Activated B cell treated with CpG ODN at 0.5 μM for 24 hours (primary cell): ENCODE results near the gene ABCG1. TPM values are rescaled to one million over a fixed set of nuclear protein-coding genes. Genes with fewer than 3 reads are reported as not detected.

Experiments used
- ATAC-seq: fragments of 200-7000 bp; cut with Tn5 transposase; one replicate; pipeline ENCODE4 v1.10.0; 2021; ENCODE audit warnings: low read depth, mild to moderate bottlenecking, moderate library complexity
- CTCF ChIA-PET: fragments of 350-600 bp; sonication (Branson Sonifier 250); formaldehyde crosslinking; loops from one replicate; lab custom pipeline; 2021; ENCODE audit warnings: antibody characterized with exemption; lab: Charles Lee
- POLR2A ChIA-PET: fragments of 350-600 bp; sonication (Branson Sonifier 250); formaldehyde crosslinking; loops from one replicate; lab custom pipeline; 2021; ENCODE audit warnings: antibody characterized with exemption; lab: Charles Lee
- DNase-seq: peaks from one replicate; pipeline ENCODE4 v3.0.0; 2022
- H3K27ac Mint-ChIP-seq: one replicate; pipeline ENCODE4 v1.8.0; 2020; ENCODE audit warnings: mixed read lengths
- H3K27me3 Mint-ChIP-seq: one replicate; pipeline ENCODE4 v1.8.0; 2021; ENCODE audit warnings: mixed read lengths
- H3K36me3 Mint-ChIP-seq: one replicate; pipeline ENCODE4 v1.8.0; 2021; ENCODE audit warnings: low read depth, mixed read lengths
- H3K4me1 Mint-ChIP-seq: one replicate; pipeline ENCODE4 v1.8.0; 2021; ENCODE audit warnings: mixed read lengths
- H3K4me3 Mint-ChIP-seq: one replicate; pipeline ENCODE4 v1.8.0; 2020; ENCODE audit warnings: mild to moderate bottlenecking, mixed read lengths
- H3K9me3 Mint-ChIP-seq: one replicate; pipeline ENCODE4 v1.8.0; 2020; ENCODE audit warnings: mixed read lengths
- CTCF ChIP-seq: fragments of 200-600 bp; IDR thresholded peaks from one replicate; pipeline ENCODE4 v1.8.0; 2022; ENCODE audit warnings: antibody characterized with exemption, mild to moderate bottlenecking
- intact Hi-C: fragments of 100-400 bp; cut with micrococcal nuclease; formaldehyde crosslinking; loops from one replicate; pipeline ENCODE4 v1.15.1; 2024
- total RNA-seq: library from RNA; stranded (reverse); gene quantifications from 2 replicates; pipeline ENCODE4 v1.2.3, GENCODE V29; 2022

Gene ABCG1
- total RNA-seq, 1 donor from 2014 or later, result 3.4 TPM

DNA sequence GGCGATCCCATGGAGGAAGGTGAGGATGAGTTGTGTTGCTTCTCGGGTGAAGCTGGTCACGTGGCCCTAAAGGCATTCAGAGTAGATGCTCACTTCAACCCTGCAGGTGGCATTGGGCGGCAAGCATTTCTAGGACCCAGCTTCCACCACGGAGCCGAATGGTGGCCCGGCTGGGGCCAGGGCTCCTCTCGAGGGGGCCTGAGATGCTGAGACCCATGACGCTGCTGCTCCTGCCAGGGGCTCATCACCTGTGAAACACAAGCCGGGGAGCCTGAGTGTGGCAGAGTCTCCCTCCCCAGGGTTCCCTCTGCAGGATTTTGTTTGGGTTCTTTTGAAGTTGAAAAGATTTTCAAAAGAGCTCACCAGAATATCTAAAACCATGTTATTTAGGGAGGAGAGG, 41.2 kb downstream of the ABCG1 start:
- H3K36me3 Mint-ChIP-seq, result peaks cover 19% of the 10 kb centered on the region
- no peak overlapping the region for H3K4me3 Mint-ChIP-seq
- no peak overlapping the region for H3K27ac Mint-ChIP-seq
- TF ChIP-seq CTCF, result no peak
- no peak for ATAC-seq
- peaks cover 26% of the 10 kb centered on the region for H3K4me1 Mint-ChIP-seq
- POLR2A ChIA-PET, result interaction anchor here (0.8 kb wide), 1 partner anchor 9 kb away, joined by 3 read pairs; no protein-coding TSS in a partner anchor
- no peak for DNase-seq
- H3K9me3 Mint-ChIP-seq, result no peaks in the 10 kb centered on the region
- no peaks in the 10 kb centered on the region for H3K27me3 Mint-ChIP-seq
- intact Hi-C loops, result no loop called here
- CTCF ChIA-PET, result interaction anchor here (0.9 to 5.2 kb wide), 5 partner anchors 95 to 118 kb away, joined by 3 to 103 read pairs (median 13); no protein-coding TSS in a partner anchor

GRCh38 chr21:42261829-42262200, 42.9 kb downstream of the ABCG1 start:
- DNase-seq (no peak), ATAC-seq (no peak)
- no peaks in the 10 kb centered on the region for H3K9me3 Mint-ChIP-seq
- no peak overlapping the region for H3K4me3 Mint-ChIP-seq
- peaks cover 26% of the 10 kb centered on the region for H3K36me3 Mint-ChIP-seq
- H3K27ac Mint-ChIP-seq, result no peak overlapping the region
- intact Hi-C loops, result no loop called here
- no peak for TF ChIP-seq CTCF
- CTCF ChIA-PET, result interaction anchor here (1.0 to 5.2 kb wide), 2 partner anchors 98 to 116 kb away, joined by 3 to 103 read pairs; no protein-coding TSS in a partner anchor
- POLR2A ChIA-PET, result no interaction called here
- no peaks in the 10 kb centered on the region for H3K27me3 Mint-ChIP-seq
- H3K4me1 Mint-ChIP-seq, result peaks cover 22% of the 10 kb centered on the region

DNA sequence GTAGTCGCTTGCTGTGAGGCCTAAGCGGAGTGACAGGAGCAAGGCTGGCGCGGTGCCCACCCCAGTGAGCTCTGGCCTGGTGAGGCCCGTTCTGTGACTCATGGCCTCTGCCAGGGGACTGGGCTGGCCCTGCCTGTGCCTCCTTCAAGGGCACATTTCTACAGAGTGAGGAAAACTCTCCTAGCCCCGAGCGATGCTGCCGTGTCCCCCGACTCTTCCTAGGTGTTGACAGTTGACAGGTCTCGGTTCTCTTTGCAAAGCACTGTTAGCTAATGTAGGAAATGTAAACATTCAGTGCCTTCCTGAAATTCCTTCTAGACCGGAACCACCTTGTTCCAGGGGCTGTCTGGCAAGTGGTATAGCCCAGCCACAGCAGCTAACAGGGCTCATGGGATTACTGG, 43.9 kb downstream of the ABCG1 start:
- DNase-seq (no peak), ATAC-seq (no peak)
- no peaks in the 10 kb centered on the region for H3K27me3 Mint-ChIP-seq
- H3K27ac Mint-ChIP-seq, result no peak overlapping the region
- peaks cover 25% of the 10 kb centered on the region for H3K36me3 Mint-ChIP-seq
- POLR2A ChIA-PET, result no interaction called here
- intact Hi-C loops, result no loop called here
- CTCF ChIA-PET, result interaction anchor here (0.9 to 5.2 kb wide), 2 partner anchors 9 to 117 kb away, joined by 3 to 103 read pairs; no protein-coding TSS in a partner anchor
- peaks cover 27% of the 10 kb centered on the region for H3K4me1 Mint-ChIP-seq
- no peaks in the 10 kb centered on the region for H3K9me3 Mint-ChIP-seq
- no peak overlapping the region for H3K4me3 Mint-ChIP-seq
- TF ChIP-seq CTCF, result no peak

GRCh38 chr21:42263591-42264131, 44.7 kb downstream of the ABCG1 start:
- ATAC-seq, result no peak
- intact Hi-C loops, result no loop called here
- H3K4me3 Mint-ChIP-seq, result no peak overlapping the region
- H3K4me1 Mint-ChIP-seq, result peaks cover 29% of the 10 kb centered on the region
- ChIA-PET CTCF (no interaction called here), POLR2A (no interaction called here)
- no peaks in the 10 kb centered on the region for H3K9me3 Mint-ChIP-seq
- H3K27ac Mint-ChIP-seq, result no peak overlapping the region
- H3K36me3 Mint-ChIP-seq, result peaks cover 22% of the 10 kb centered on the region
- DNase-seq, result no peak
- TF ChIP-seq CTCF, result no peak
- H3K27me3 Mint-ChIP-seq, result no peaks in the 10 kb centered on the region

DNA sequence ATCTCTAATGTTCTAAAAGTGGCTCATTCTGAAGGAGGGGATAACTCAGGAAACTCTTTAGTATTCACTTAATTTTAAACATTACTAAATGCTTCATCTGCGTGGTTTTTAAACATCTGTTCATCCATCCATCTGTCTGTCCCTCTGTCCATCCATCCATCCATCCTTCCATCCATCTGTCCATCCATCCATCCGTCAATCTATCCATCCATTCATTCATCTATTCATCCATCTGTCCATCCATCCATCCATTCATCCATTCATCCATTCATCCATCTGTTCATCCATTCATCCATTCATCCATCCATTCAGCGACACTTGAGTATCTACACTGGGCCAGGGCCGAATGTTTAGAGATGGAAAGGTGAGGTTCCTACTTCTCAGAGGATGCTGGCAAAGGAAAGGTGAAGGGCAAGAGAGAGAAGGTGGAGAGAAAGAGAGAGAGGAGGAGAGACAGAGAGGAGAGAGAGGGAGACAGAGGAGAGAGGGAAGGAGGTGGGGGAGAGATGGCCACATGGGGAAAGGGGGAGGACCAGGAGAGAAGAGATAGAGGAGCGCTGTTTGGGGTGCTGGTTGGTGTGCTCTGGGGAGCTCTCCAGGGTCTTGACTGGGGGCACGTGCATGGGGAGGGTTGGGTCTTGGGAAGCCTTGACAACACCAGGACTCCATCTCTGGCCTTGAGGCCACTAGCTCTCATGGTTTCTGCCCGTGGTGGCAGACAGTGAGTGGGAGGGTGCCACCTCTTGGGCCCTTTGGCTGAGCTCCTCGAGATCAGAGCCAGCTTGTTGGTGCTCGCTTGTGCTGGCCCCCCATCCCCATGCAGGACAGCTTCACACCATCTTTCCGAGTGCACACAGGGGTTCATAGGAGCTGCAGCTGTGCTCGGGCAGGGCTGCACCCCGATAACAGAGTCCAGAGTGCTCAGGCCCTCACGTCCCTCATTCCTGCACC, 45.6 kb downstream of the ABCG1 start:
- no peak overlapping the region for H3K27ac Mint-ChIP-seq
- H3K4me3 Mint-ChIP-seq, result no peak overlapping the region
- intact Hi-C loops, result no loop called here
- H3K9me3 Mint-ChIP-seq, result no peaks in the 10 kb centered on the region
- H3K4me1 Mint-ChIP-seq, result peaks cover 33% of the 10 kb centered on the region
- no peak for ATAC-seq
- POLR2A ChIA-PET, result no interaction called here
- no peak for TF ChIP-seq CTCF
- peaks cover 22% of the 10 kb centered on the region for H3K36me3 Mint-ChIP-seq
- CTCF ChIA-PET, result no interaction called here
- no peaks in the 10 kb centered on the region for H3K27me3 Mint-ChIP-seq
- no peak for DNase-seq
